Smooth muscle cell (in vitro differentiated cells): Measurements from ENCODE around the gene GCNT4. TPM values are rescaled to one million over a fixed set of nuclear protein-coding genes. Genes with fewer than 3 reads are reported as not detected.
A peak's percentile ranks its signal among the peaks of the same experiment; 100 is the strongest.

Experiments used
- DNase-seq: peaks from one replicate; lab custom pipeline; 2025; ENCODE audit not compliant: unreplicated experiment; lab: John Stamatoyannopoulos, UW
- H2AFZ ChIP-seq: fragments of 200-600 bp; sonication (generic); 2 replicates; pipeline ENCODE4 v1.6.0; 2016; ENCODE audit warnings: antibody characterized with exemption, low read depth, mild to moderate bottlenecking
- H3F3A ChIP-seq: fragments of 200-600 bp; sonication (generic); 2 replicates; pipeline ENCODE4 v1.6.0; 2017; ENCODE audit warnings: antibody characterized with exemption, low read depth
- H3K27ac ChIP-seq: fragments of 200-600 bp; sonication (generic); 2 replicates; pipeline ENCODE4 v1.5.1; 2016; ENCODE audit warnings: low read depth, mild to moderate bottlenecking
- H3K27me3 ChIP-seq: fragments of 200-600 bp; sonication (generic); 2 replicates; pipeline ENCODE4 v1.6.1; 2016; ENCODE audit warnings: low read depth, mild to moderate bottlenecking
- H3K36me3 ChIP-seq: fragments of 200-600 bp; sonication (generic); 2 replicates; pipeline ENCODE4 v1.5.1; 2016; ENCODE audit warnings: low read depth
- H3K4me1 ChIP-seq: fragments of 200-600 bp; sonication (generic); 2 replicates; pipeline ENCODE4 v1.5.1; 2016; ENCODE audit warnings: low read depth
- H3K4me2 ChIP-seq: fragments of 200-600 bp; sonication (generic); 2 replicates; pipeline ENCODE4 v1.6.0; 2016; ENCODE audit warnings: mild to moderate bottlenecking
- H3K4me3 ChIP-seq: fragments of 200-600 bp; sonication (generic); 2 replicates; pipeline ENCODE4 v1.5.1; 2016; ENCODE audit warnings: mild to moderate bottlenecking
- H3K79me2 ChIP-seq: fragments of 200-600 bp; sonication (generic); 2 replicates; pipeline ENCODE4 v1.6.0; 2016; ENCODE audit warnings: low read depth, mild to moderate bottlenecking
- H3K9ac ChIP-seq: fragments of 200-600 bp; sonication (generic); 2 replicates; pipeline ENCODE4 v1.6.0; 2016; ENCODE audit warnings: low read depth
- H3K9me3 ChIP-seq: fragments of 200-600 bp; sonication (generic); replicated peaks from 2 replicates; pipeline ENCODE4 v1.5.1; 2016; ENCODE audit warnings: low read depth
- H4K20me1 ChIP-seq: fragments of 200-600 bp; sonication (generic); 2 replicates; pipeline ENCODE4 v1.6.0; 2016; ENCODE audit warnings: low read depth
- CTCF ChIP-seq: fragments of 200-600 bp; sonication (generic); IDR thresholded peaks from 2 replicates; pipeline ENCODE4 v1.5.1; 2017; ENCODE audit warnings: borderline replicate concordance, mild to moderate bottlenecking, antibody characterized with exemption; ENCODE audit not compliant: insufficient read depth, poor library complexity, severe bottlenecking
- WGBS: methylation state at CpG from one replicate; pipeline ENCODE4 v1.1.7; 2016; ENCODE audit warnings: low lambda C conversion rate; 5-methylcytosine and 5-hydroxymethylcytosine counted together
- polyA plus RNA-seq: library from polyadenylated mRNA; unstranded; fragments of >200 nt; fragmentation: Nextera tagmentation; extraction: Ambion mirVana; gene quantifications from 2 replicates; pipeline ENCODE4 v1.2.1, GENCODE V29; 2016
- total RNA-seq: library from RNA; depleted of rRNA; stranded (reverse); fragments of >200 nt; gene quantifications from 2 replicates; pipeline ENCODE4 v1.2.3, GENCODE V29; 2014

Gene GCNT4
- total and polyA plus RNA-seq, 2 experiments from 2014 or later, result 0.54 to 15.6 TPM

GRCh38 chr5:75043633-75044264 is 8.6 kb downstream of the GCNT4 start:
- no peak for TF ChIP-seq CTCF
- Histone ChIP-seq H4K20me1 (no peaks in the 10 kb centered on the region), H2AFZ (no peak overlapping the region), H3K27me3 (no peaks in the 10 kb centered on the region), H3K36me3 (no peaks in the 10 kb centered on the region), H3K4me3 (no peak overlapping the region), H3K9me3 (no peaks in the 10 kb centered on the region), H3K9ac (no peak overlapping the region), H3K4me2 (no peak overlapping the region), H3K4me1 (peaks cover 9% of the 10 kb centered on the region), H3K79me2 (no peaks in the 10 kb centered on the region), H3K27ac (no peak overlapping the region), H3F3A (no peaks in the 10 kb centered on the region)
- WGBS, result 89% methylated on average over 7 of the region's 7 CpGs
- DNase-seq, result no peak

- no peak overlapping the region for H2AFZ ChIP-seq
- H3K9me3 ChIP-seq, result no peaks in the 10 kb centered on the region
- H3K27ac ChIP-seq, result no peak overlapping the region
- no peaks in the 10 kb centered on the region for H3K36me3 ChIP-seq
- H3K27me3 ChIP-seq, result no peaks in the 10 kb centered on the region
- peaks cover 7% of the 10 kb centered on the region for H3K4me1 ChIP-seq
- no peaks in the 10 kb centered on the region for H3F3A ChIP-seq
- H3K4me2 ChIP-seq, result no peak overlapping the region
- no peak for DNase-seq
- H3K79me2 ChIP-seq, result no peaks in the 10 kb centered on the region
- no peak overlapping the region for H3K9ac ChIP-seq
- no peak for TF ChIP-seq CTCF
- no peak overlapping the region for H3K4me3 ChIP-seq
- 91% methylated on average over 1 of the region's 1 CpG for WGBS
- H4K20me1 ChIP-seq, result no peaks in the 10 kb centered on the region
Measured at GRCh38 chr5:75042522-75042921, 9.8 kb downstream of the GCNT4 start.

- Histone ChIP-seq H2AFZ (no peak overlapping the region), H3K4me2 (no peak overlapping the region), H3K9ac (no peak overlapping the region), H3K4me1 (no peaks in the 10 kb centered on the region), H4K20me1 (no peaks in the 10 kb centered on the region), H3K27ac (no peak overlapping the region), H3F3A (no peaks in the 10 kb centered on the region), H3K9me3 (no peaks in the 10 kb centered on the region), H3K27me3 (no peaks in the 10 kb centered on the region), H3K79me2 (no peaks in the 10 kb centered on the region), H3K36me3 (no peaks in the 10 kb centered on the region), H3K4me3 (no peak overlapping the region)
- no peak for TF ChIP-seq CTCF
- 48% methylated on average over 4 of the region's 4 CpGs for WGBS
- DNase-seq, result no peak
Measured at GRCh38 chr5:75040973-75041372, 11.4 kb downstream of the GCNT4 start.

- 52% methylated on average over 4 of the region's 4 CpGs for WGBS
- no peaks in the 10 kb centered on the region for H3K27me3 ChIP-seq
- H3K9me3 ChIP-seq, result no peaks in the 10 kb centered on the region
- H2AFZ ChIP-seq, result no peak overlapping the region
- no peak overlapping the region for H3K4me3 ChIP-seq
- H3F3A ChIP-seq, result no peaks in the 10 kb centered on the region
- TF ChIP-seq CTCF, result no peak
- H3K9ac ChIP-seq, result peak overlapping the region; percentile 25
- H3K79me2 ChIP-seq, result no peaks in the 10 kb centered on the region
- no peak overlapping the region for H3K4me2 ChIP-seq
- H3K27ac ChIP-seq, result peak overlapping the region; percentile 82
- no peaks in the 10 kb centered on the region for H3K36me3 ChIP-seq
- DNase-seq, result no peak
- H3K4me1 ChIP-seq, result no peaks in the 10 kb centered on the region
- no peaks in the 10 kb centered on the region for H4K20me1 ChIP-seq
Measured at GRCh38 chr5:75037106-75037505, 15.3 kb downstream of the GCNT4 start.
